Lower leg skin (tissue), 4 donors: Measurements from ENCODE around the gene BCL2. TPM values are rescaled to one million over a fixed set of nuclear protein-coding genes. Genes with fewer than 3 reads are reported as not detected.

Source experiments
- DNase-seq, 2 donors: peaks; one replicate each; pipeline ENCODE4 v3.0.0-alpha.2; 2019; ENCODE audit warnings: low spot score in 2 of 2
- H3K4me3 ChIP-seq: fragments of 200-600 bp; sonication (generic); 2 replicates; pipeline ENCODE4 v1.5.1; 2017; ENCODE audit warnings: mild to moderate bottlenecking, low read depth; ENCODE audit not compliant: poor library complexity, severe bottlenecking
- CTCF ChIP-seq, 3 donors: fragments of 450-650 bp; IDR thresholded peaks; one replicate each; pipeline ENCODE4 v1.5.1; 2016; ENCODE audit warnings: antibody characterized with exemption in 3 of 3, mild to moderate bottlenecking in 3 of 3, moderate library complexity in 2 of 3
- POLR2A ChIP-seq, 2 donors: fragments of 450-650 bp; IDR thresholded peaks; one replicate each; pipeline ENCODE4 v1.6.1; 2016 to 2017; ENCODE audit warnings: antibody characterized with exemption in 2 of 2, mild to moderate bottlenecking in 1 of 2, moderate library complexity in 1 of 2
- WGBS, 2 donors: methylation state at CpG; one replicate each; pipeline ENCODE4 v1.1.5; 2018; 5-methylcytosine and 5-hydroxymethylcytosine counted together
- intact Hi-C: fragments of 100-400 bp; cut with DNase I; formaldehyde crosslinking; loops from one replicate; pipeline ENCODE4 v1.15.0; 2023; ENCODE audit warnings: low total_unique reads
- total RNA-seq, 4 donors: library from RNA; depleted of rRNA; stranded (reverse); fragments of >200 nt; gene quantifications; one replicate each; pipeline ENCODE4 v1.1.0, GENCODE V29; 2016

The BCL2 gene
- total RNA-seq, 4 donors from 2014 or later: 12.8 to 21.7 (median 18.2) TPM

GRCh38 chr18:63185984-63186383, 133.6 kb downstream of the BCL2 start:
- intact Hi-C loops: no loop called here
- no peak overlapping the region for H3K4me3 ChIP-seq
- DNase-seq: no peak
- WGBS, 2 donors: 49% methylated on average over 2 of the region's 2 CpGs
- TF ChIP-seq CTCF (IDR thresholded peaks at IDR 0.05): no peak
- no peak for TF ChIP-seq POLR2A (IDR thresholded peaks at IDR 0.05)

- H3K4me3 ChIP-seq: no peak overlapping the region
- TF ChIP-seq POLR2A (IDR thresholded peaks at IDR 0.05): no peak
- no peak for TF ChIP-seq CTCF (IDR thresholded peaks at IDR 0.05)
- 92 to 93% methylated on average over 8 of the region's 8 CpGs for WGBS, 2 donors
- intact Hi-C loops: no loop called here
- DNase-seq: no peak
Observed at GRCh38 chr18:63183952-63184770, 135.4 kb downstream of the BCL2 start.

GRCh38 chr18:63183378-63183777, 136.2 kb downstream of the BCL2 start:
- DNase-seq: no peak
- WGBS, 2 donors: 70 to 77% methylated on average over 9 of the region's 9 CpGs
- TF ChIP-seq CTCF (IDR thresholded peaks at IDR 0.05): no peak
- no peak for TF ChIP-seq POLR2A (IDR thresholded peaks at IDR 0.05)
- no peak overlapping the region for H3K4me3 ChIP-seq
- intact Hi-C loops: no loop called here

- WGBS, 2 donors: 55 to 69% methylated on average over 5 of the region's 5 CpGs
- intact Hi-C loops: no loop called here
- TF ChIP-seq POLR2A (IDR thresholded peaks at IDR 0.05) (no peak), CTCF (IDR thresholded peaks at IDR 0.05) (no peak)
- H3K4me3 ChIP-seq: no peak overlapping the region
- no peak for DNase-seq
Observed at GRCh38 chr18:63182861-63183260, 136.7 kb downstream of the BCL2 start.

GRCh38 chr18:63182310-63182772, 137.2 kb downstream of the BCL2 start:
- no peak for DNase-seq
- whole genome bisulfite sequencing, 2 donors: 73 to 82% methylated on average over 5 of the region's 5 CpGs
- H3K4me3 ChIP-seq: no peak overlapping the region
- TF ChIP-seq POLR2A (IDR thresholded peaks at IDR 0.05) (no peak), CTCF (IDR thresholded peaks at IDR 0.05) (no peak)
- intact Hi-C loops: no loop called here
